ENCODE results near the gene CCDC175. TPM values are rescaled to one million over a fixed set of nuclear protein-coding genes. Genes with fewer than 3 reads are reported as not detected.

CCDC175 gene
- polyA plus RNA-seq, 2 of the 4 experiments (the other 2 are of a cell fraction): not detected

DNA sequence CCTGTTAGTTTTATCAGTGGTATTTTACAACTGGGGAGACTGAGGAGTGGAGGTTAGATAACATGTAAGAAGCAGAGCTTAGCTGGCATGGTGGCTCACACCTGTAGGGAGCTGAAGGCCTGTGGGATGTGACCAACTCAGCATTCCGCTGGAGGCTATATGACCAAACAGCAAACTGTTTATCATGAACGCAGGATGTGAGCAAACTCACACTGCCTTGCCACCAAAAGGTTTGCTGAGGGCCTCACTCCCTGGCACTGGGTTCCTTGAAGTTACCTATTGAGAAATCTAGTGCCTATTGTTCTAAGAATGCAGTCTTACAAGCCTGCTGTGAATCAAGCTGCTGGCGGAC, 68.9 kb downstream of the CCDC175 start:
- Histone ChIP-seq H3K4me3 (no peak overlapping the region), H3K4me2 (no peak overlapping the region), H3K4me1 (no peaks in the 10 kb centered on the region), H3K9me3 (no peaks in the 10 kb centered on the region), H3K27ac (no peak overlapping the region)
- WGBS (ENCODE audit: missing lambda C conversion rate): 91% methylated on average over 3 of the region's 3 CpGs
- ATAC-seq (peak in 1 of 2 experiments; percentile 12; a peak in 1 of 6 replicates), DNase-seq (ENCODE audit: low read depth in 1 of 2, low spot score in 1 of 2) (no peak), FAIRE-seq (no peak)
- TF ChIP-seq RCOR1 (IDR thresholded peaks at IDR 0.05; ENCODE audit: low read depth, low read length) (no peak), SMC3 (IDR thresholded peaks at IDR 0.05) (no peak), ZNF302 (CRISPR knock-in tag; IDR thresholded peaks at IDR 0.05) (no peak), HOXA7 (CRISPR knock-in tag; IDR thresholded peaks at IDR 0.05) (no peak), JUN (IDR thresholded peaks at IDR 0.05) (no peak), CEBPB (IDR thresholded peaks at IDR 0.05) (no peak), CHD4 (IDR thresholded peaks at IDR 0.05; ENCODE audit: borderline replicate concordance) (no peak), ZC3H11A (IDR thresholded peaks at IDR 0.05) (no peak), EHF (CRISPR knock-in tag; IDR thresholded peaks at IDR 0.05) (no peak), EP300 (IDR thresholded peaks at IDR 0.05) (no peak), KDM1A (IDR thresholded peaks at IDR 0.05; ENCODE audit: low read depth) (no peak), ZSCAN20 (CRISPR knock-in tag; IDR thresholded peaks at IDR 0.05) (no peak), SREBF2 (IDR thresholded peaks at IDR 0.05) (no peak)
- TF ChIP-seq, protein P1, sequence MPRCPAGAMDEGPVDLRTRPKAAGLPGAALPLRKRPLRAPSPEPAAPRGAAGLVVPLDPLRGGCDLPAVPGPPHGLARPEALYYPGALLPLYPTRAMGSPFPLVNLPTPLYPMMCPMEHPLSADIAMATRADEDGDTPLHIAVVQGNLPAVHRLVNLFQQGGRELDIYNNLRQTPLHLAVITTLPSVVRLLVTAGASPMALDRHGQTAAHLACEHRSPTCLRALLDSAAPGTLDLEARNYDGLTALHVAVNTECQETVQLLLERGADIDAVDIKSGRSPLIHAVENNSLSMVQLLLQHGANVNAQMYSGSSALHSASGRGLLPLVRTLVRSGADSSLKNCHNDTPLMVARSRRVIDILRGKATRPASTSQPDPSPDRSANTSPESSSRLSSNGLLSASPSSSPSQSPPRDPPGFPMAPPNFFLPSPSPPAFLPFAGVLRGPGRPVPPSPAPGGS (IDR thresholded peaks at IDR 0.05): no peak
- TF ChIP-seq, protein P2, sequence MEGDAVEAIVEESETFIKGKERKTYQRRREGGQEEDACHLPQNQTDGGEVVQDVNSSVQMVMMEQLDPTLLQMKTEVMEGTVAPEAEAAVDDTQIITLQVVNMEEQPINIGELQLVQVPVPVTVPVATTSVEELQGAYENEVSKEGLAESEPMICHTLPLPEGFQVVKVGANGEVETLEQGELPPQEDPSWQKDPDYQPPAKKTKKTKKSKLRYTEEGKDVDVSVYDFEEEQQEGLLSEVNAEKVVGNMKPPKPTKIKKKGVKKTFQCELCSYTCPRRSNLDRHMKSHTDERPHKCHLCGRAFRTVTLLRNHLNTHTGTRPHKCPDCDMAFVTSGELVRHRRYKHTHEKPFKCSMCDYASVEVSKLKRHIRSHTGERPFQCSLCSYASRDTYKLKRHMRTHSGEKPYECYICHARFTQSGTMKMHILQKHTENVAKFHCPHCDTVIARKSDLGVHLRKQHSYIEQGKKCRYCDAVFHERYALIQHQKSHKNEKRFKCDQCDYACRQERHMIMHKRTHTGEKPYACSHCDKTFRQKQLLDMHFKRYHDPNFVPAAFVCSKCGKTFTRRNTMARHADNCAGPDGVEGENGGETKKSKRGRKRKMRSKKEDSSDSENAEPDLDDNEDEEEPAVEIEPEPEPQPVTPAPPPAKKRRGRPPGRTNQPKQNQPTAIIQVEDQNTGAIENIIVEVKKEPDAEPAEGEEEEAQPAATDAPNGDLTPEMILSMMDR (IDR thresholded peaks at IDR 0.05): no peak
- TF ChIP-seq, protein P3, sequence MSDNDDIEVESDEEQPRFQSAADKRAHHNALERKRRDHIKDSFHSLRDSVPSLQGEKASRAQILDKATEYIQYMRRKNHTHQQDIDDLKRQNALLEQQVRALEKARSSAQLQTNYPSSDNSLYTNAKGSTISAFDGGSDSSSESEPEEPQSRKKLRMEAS (IDR thresholded peaks at IDR 0.05): no peak
- TF ChIP-seq, protein P4, sequence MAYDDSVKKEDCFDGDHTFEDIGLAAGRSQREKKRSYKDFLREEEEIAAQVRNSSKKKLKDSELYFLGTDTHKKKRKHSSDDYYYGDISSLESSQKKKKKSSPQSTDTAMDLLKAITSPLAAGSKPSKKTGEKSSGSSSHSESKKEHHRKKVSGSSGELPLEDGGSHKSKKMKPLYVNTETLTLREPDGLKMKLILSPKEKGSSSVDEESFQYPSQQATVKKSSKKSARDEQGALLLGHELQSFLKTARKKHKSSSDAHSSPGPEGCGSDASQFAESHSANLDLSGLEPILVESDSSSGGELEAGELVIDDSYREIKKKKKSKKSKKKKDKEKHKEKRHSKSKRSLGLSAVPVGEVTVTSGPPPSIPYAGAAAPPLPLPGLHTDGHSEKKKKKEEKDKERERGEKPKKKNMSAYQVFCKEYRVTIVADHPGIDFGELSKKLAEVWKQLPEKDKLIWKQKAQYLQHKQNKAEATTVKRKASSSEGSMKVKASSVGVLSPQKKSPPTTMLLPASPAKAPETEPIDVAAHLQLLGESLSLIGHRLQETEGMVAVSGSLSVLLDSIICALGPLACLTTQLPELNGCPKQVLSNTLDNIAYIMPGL (CRISPR knock-in tag; IDR thresholded peaks at IDR 0.05; ENCODE audit: borderline replicate concordance): no peak
- CTCF ChIA-PET: interaction anchor here (0.6 to 6.5 kb wide), 17 partner anchors 9 to 676 kb away, joined by 3 to 52 read pairs (median 4); partner anchors contain the start of genes CCDC175, JKAMP and L3HYPDH
- POLR2A ChIA-PET: interaction anchor here (0.9 to 1.9 kb wide), 2 partner anchors 24 to 69 kb away, joined by 3 to 10 read pairs; partner anchors contain the start of genes CCDC175, JKAMP and L3HYPDH

DNA sequence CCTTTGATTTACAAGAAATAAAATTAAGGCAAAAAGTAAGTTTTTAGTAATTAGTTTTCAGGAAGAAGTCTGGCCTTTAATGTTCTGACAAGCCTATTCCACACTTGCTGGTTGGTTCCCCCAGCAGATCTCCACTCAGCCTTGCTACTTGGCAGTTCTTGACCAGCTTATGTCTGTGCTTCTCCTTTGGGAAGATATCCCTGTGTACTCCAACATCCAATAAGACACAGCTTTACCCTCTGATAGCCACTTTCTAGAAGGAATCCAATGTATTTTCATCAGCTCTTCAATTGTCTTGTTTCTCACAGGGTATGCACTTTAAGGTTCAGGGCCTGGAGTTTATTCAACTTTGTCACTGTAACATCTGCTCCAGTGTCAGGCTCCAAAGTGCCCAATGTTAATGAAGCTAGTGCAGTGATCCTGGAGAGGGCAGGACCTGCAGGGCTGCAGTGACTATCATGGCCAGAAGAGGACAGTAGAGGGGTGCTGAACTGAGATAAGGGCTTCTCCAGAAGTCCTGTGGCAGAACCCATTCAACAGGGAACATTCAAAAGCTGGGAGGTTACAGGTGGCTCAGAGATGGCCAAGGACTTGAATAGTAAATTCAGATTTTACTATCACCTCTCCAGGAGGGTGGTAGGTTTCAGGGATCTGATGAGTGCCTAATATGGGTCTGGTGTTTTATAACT, 69.4 kb downstream of the CCDC175 start:
- Histone ChIP-seq H3K4me3 (no peak overlapping the region), H3K4me2 (no peak overlapping the region), H3K27ac (no peak overlapping the region), H3K4me1 (no peaks in the 10 kb centered on the region), H3K9me3 (no peaks in the 10 kb centered on the region)
- no peak for TF ChIP-seq CBX8 (IDR thresholded peaks at IDR 0.05)
- no peak for TF ChIP-seq NR3C1 (IDR thresholded peaks at IDR 0.05)
- no peak for TF ChIP-seq EHF (CRISPR knock-in tag; IDR thresholded peaks at IDR 0.05)
- no peak for TF ChIP-seq JUNB (IDR thresholded peaks at IDR 0.05)
- TF ChIP-seq HEYL (CRISPR knock-in tag; IDR thresholded peaks at IDR 0.05): no peak
- TF ChIP-seq, protein P5, sequence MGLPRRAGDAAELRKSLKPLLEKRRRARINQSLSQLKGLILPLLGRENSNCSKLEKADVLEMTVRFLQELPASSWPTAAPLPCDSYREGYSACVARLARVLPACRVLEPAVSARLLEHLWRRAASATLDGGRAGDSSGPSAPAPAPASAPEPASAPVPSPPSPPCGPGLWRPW (IDR thresholded peaks at IDR 0.05): no peak
- TF ChIP-seq, protein P2 (IDR thresholded peaks at IDR 0.05): peak; percentile 57
- TF ChIP-seq POLR2A (IDR thresholded peaks at IDR 0.05; ENCODE audit: low read length): no peak
- no peak for TF ChIP-seq BHLHE40 (IDR thresholded peaks at IDR 0.05; ENCODE audit: low read depth, low read length)
- no peak for TF ChIP-seq CHD2 (IDR thresholded peaks at IDR 0.05; ENCODE audit: low read length, partially characterized antibody)
- no peak for TF ChIP-seq FOSB (CRISPR knock-in tag; IDR thresholded peaks at IDR 0.05)
- no peak for TF ChIP-seq ESRRA (IDR thresholded peaks at IDR 0.05; ENCODE audit: borderline replicate concordance, low read length)
- TF ChIP-seq RAD21 (conservative IDR thresholded peaks at IDR 0.05 in 1 of 2, IDR thresholded peaks at IDR 0.05 in 1 of 2): peak; percentile 50 to 62; a peak in 4 of 5 replicates
- TF ChIP-seq HOXA7 (CRISPR knock-in tag; IDR thresholded peaks at IDR 0.05): no peak
- no peak for TF ChIP-seq ZC3H11A (IDR thresholded peaks at IDR 0.05)
- peak; percentile 38; the same call in 2 of the 3 replicates for TF ChIP-seq SMC3 (IDR thresholded peaks at IDR 0.05)
- no peak for TF ChIP-seq RARB (CRISPR knock-in tag; IDR thresholded peaks at IDR 0.05)
- CTCF ChIA-PET: interaction anchor here (0.6 to 6.5 kb wide), 19 partner anchors 8 to 677 kb away, joined by 3 to 52 read pairs (median 4); partner anchors contain the start of genes CCDC175, JKAMP and L3HYPDH
- DNase-seq (ENCODE audit: low read depth in 1 of 2, low spot score in 1 of 2) (peak; percentile 45 to 63), ATAC-seq (peak; percentile 95), FAIRE-seq (no peak)
- POLR2A ChIA-PET: interaction anchor here (0.9 to 1.9 kb wide), 2 partner anchors 23 to 70 kb away, joined by 3 to 10 read pairs; partner anchors contain the start of genes CCDC175, JKAMP and L3HYPDH
